ENCODE results near the gene PNPO. TPM values are rescaled to one million over a fixed set of nuclear protein-coding genes. Genes with fewer than 3 reads are reported as not detected.

Gene PNPO
- total RNA-seq, 2 experiments from 2014 or later = 14.7 to 33.8 TPM

- ChIA-PET POLR2A (interaction anchor here (0.6 kb wide), 1 partner anchor 11 kb away, joined by 4 read pairs; the partner anchor contains the start of gene PRR15L), CTCF (ENCODE audit: unreplicated experiment) (interaction anchor here (1.0 kb wide), 1 partner anchor 13 kb away, joined by 3 read pairs; no protein-coding TSS in a partner anchor)
- Histone ChIP-seq H3K27ac (ENCODE audit: low read depth, low read length, poor library complexity, severe bottlenecking) (no peak overlapping the region), H3K4me1 (ENCODE audit: insufficient read depth, low read length, poor library complexity, severe bottlenecking) (peaks cover 20% of the 10 kb centered on the region), H3K79me2 (ENCODE audit: insufficient read depth, low read depth, low read length) (peaks cover 18% of the 10 kb centered on the region; the same call in 1 of the 2 replicates), H3K4me2 (ENCODE audit: low read length) (no peak overlapping the region), H3K36me3 (ENCODE audit: insufficient read depth, low read length) (peaks cover 15% of the 10 kb centered on the region), H3K9me3 (ENCODE audit: low read length) (no peaks in the 10 kb centered on the region), H3K4me3 (ENCODE audit: low read depth, low read length, poor library complexity, severe bottlenecking) (no peak overlapping the region), H3K9me2 (ENCODE audit: insufficient read depth, low read length) (no peaks in the 10 kb centered on the region), H4K20me1 (ENCODE audit: insufficient read depth, low read length) (no peaks in the 10 kb centered on the region), H2AFZ (ENCODE audit: low read length) (no peak overlapping the region)
- TF ChIP-seq CTCF (conservative IDR thresholded peaks at IDR 0.05; ENCODE audit: low read length) (no peak), EZH2phosphoT487 (IDR thresholded peaks at IDR 0.05; ENCODE audit: borderline replicate concordance, low read depth, low read length) (no peak)
- no TSS peak for BruUV-seq (replicated peaks)
- intact Hi-C loops (cut with micrococcal nuclease; ENCODE audit: unreplicated experiment) = no loop called here
- DNase-seq (ENCODE audit: low spot score) = no peak
Measured at GRCh38 chr17:47968836-47969235, 27.5 kb downstream of the PNPO start.

- H3K4me2 ChIP-seq (ENCODE audit: low read length) = peak overlapping the region; percentile 63
- no peak for TF ChIP-seq CTCF (conservative IDR thresholded peaks at IDR 0.05; ENCODE audit: low read length)
- no peak for TF ChIP-seq EZH2phosphoT487 (IDR thresholded peaks at IDR 0.05; ENCODE audit: borderline replicate concordance, low read depth, low read length)
- BruUV-seq (replicated peaks) = no TSS peak
- H3K36me3 ChIP-seq (ENCODE audit: insufficient read depth, low read length) = peaks cover 27% of the 10 kb centered on the region
- no peaks in the 10 kb centered on the region for H4K20me1 ChIP-seq (ENCODE audit: insufficient read depth, low read length)
- DNase-seq (ENCODE audit: low spot score) = no peak
- CTCF ChIA-PET (ENCODE audit: unreplicated experiment) = interaction anchor here (1.0 to 1.7 kb wide), 4 partner anchors 13 to 33 kb away, joined by 3 to 4 read pairs (median 3); no protein-coding TSS in a partner anchor
- H3K4me3 ChIP-seq (ENCODE audit: low read depth, low read length, poor library complexity, severe bottlenecking) = peak overlapping the region; percentile 40
- H3K27ac ChIP-seq (ENCODE audit: low read depth, low read length, poor library complexity, severe bottlenecking) = no peak overlapping the region
- peaks cover 20% of the 10 kb centered on the region for H3K4me1 ChIP-seq (ENCODE audit: insufficient read depth, low read length, poor library complexity, severe bottlenecking)
- peaks cover 18% of the 10 kb centered on the region; the same call in 1 of the 2 replicates for H3K79me2 ChIP-seq (ENCODE audit: insufficient read depth, low read depth, low read length)
- peak overlapping the region; percentile 91 for H2AFZ ChIP-seq (ENCODE audit: low read length)
- POLR2A ChIA-PET = interaction anchor here (0.6 to 1.9 kb wide), 7 partner anchors 18 to 77 kb away, joined by 3 to 5 read pairs (median 4); partner anchors contain the start of gene NFE2L1
- no peaks in the 10 kb centered on the region for H3K9me3 ChIP-seq (ENCODE audit: low read length)
- H3K9me2 ChIP-seq (ENCODE audit: insufficient read depth, low read length) = no peaks in the 10 kb centered on the region
- intact Hi-C loops (cut with micrococcal nuclease; ENCODE audit: unreplicated experiment) = loop anchor here (1.0 to 5.0 kb wide), 4 partner anchors 21 to 128 kb away; partner anchors contain the start of genes PNPO, SCRN2 and SP2
Measured at GRCh38 chr17:47969930-47970724, 28.8 kb downstream of the PNPO start.

Data from OCI-LY7 (cell line).